HFFc6 (cell line): ENCODE data around the gene RNF14. TPM values are rescaled to one million over a fixed set of nuclear protein-coding genes. Genes with fewer than 3 reads are reported as not detected.

Experiments used
- DNase-seq: peaks from one replicate; pipeline ENCODE4 v3.0.0-alpha.2; 2018
- H3K27ac Mint-ChIP-seq: 2 replicates; pipeline ENCODE4 v1.8.0; 2020; ENCODE audit warnings: mild to moderate bottlenecking, mixed read lengths
- H3K27me3 Mint-ChIP-seq: 2 replicates; pipeline ENCODE4 v1.8.0; 2021; ENCODE audit warnings: mild to moderate bottlenecking, moderate library complexity, mixed read lengths; ENCODE audit not compliant: insufficient read depth
- H3K36me3 Mint-ChIP-seq: 2 replicates; pipeline ENCODE4 v1.8.0; 2021; ENCODE audit warnings: low read depth, mixed read lengths
- H3K4me1 Mint-ChIP-seq: 2 replicates; pipeline ENCODE4 v1.8.0; 2020; ENCODE audit warnings: low read depth, mixed read lengths
- H3K4me3 Mint-ChIP-seq: 2 replicates; pipeline ENCODE4 v1.8.0; 2020; ENCODE audit warnings: mild to moderate bottlenecking, moderate library complexity, mixed read lengths
- H3K9me3 Mint-ChIP-seq: 2 replicates; pipeline ENCODE4 v1.8.0; 2020; ENCODE audit warnings: mild to moderate bottlenecking, mixed read lengths
- total RNA-seq, 6 experiments: library from RNA; stranded (reverse); fragmentation: NEBNext Ultra II Directional; extraction: Animal tissue kit (Norgen Biotek cat#: 25700); gene quantifications; 2 replicates in 1 of 6; 3 replicates in 5 of 6; pipeline ENCODE4 v1.2.3, GENCODE V29; 2021
- TF ChIP-seq, protein P1 (sequence below): fragments of 200-600 bp; sonication (generic); IDR thresholded peaks from 2 replicates; pipeline ENCODE4 v1.5.0; 2021; ENCODE audit warnings: antibody characterized with exemption, mild to moderate bottlenecking

RNF14 gene
- total RNA-seq, 6 experiments from 2014 or later: 56.0 to 65.5 (median 63.0) TPM

DNA sequence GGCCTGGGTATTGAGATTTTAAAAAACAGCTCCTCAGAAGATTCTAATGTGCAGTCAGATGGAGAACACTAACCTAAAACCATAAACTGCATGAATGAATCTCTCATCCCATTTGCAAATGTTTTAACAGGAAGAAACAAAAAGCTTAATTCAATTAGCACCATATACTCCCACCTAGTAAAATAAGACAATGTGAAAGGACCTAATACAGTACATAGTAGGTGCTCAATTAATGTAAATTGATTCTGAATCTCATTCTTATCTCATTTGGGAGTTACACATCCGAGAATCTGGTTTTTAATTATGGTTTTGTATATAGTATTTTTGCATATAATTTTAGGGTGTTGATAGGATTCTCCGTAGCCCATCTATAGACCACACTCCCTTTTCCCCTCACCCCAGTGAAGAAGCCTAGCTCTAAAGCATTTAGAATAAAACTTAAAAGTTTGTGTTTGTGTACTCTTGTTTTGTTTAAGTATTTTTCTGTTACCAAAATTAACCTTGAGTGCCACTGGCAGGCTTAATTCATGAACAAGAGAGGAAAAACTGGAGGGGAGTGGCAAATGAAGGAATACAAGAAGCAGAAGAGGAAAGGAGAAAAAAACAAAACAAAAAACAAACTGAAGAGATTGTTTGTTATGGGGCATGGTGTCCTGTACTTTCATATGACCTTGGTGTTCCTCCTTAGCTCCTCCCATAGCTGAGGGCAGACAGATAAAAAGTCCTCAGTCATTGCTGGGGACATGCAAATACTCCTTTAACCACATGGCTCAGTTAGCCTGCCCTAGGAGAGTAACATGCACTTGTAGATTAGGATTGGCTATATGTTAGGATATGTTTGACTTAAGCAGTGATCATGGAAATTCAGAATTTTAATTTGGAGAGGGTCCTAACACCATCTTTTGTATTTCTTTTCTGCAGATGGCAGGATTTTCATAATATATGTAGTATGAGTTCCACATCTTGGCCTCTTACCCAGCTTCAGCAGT lies 1.2 kb downstream of the RNF14 start:
- H3K27ac Mint-ChIP-seq: peak overlapping the region; percentile 98
- DNase-seq: no peak
- peaks cover 38% of the 10 kb centered on the region for H3K4me1 Mint-ChIP-seq
- peaks cover 2% of the 10 kb centered on the region for H3K27me3 Mint-ChIP-seq
- H3K4me3 Mint-ChIP-seq: peak overlapping the region; percentile 90
- TF ChIP-seq, protein P1, sequence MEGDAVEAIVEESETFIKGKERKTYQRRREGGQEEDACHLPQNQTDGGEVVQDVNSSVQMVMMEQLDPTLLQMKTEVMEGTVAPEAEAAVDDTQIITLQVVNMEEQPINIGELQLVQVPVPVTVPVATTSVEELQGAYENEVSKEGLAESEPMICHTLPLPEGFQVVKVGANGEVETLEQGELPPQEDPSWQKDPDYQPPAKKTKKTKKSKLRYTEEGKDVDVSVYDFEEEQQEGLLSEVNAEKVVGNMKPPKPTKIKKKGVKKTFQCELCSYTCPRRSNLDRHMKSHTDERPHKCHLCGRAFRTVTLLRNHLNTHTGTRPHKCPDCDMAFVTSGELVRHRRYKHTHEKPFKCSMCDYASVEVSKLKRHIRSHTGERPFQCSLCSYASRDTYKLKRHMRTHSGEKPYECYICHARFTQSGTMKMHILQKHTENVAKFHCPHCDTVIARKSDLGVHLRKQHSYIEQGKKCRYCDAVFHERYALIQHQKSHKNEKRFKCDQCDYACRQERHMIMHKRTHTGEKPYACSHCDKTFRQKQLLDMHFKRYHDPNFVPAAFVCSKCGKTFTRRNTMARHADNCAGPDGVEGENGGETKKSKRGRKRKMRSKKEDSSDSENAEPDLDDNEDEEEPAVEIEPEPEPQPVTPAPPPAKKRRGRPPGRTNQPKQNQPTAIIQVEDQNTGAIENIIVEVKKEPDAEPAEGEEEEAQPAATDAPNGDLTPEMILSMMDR: no peak
- peaks cover 17% of the 10 kb centered on the region for H3K36me3 Mint-ChIP-seq
- no peaks in the 10 kb centered on the region for H3K9me3 Mint-ChIP-seq

DNA sequence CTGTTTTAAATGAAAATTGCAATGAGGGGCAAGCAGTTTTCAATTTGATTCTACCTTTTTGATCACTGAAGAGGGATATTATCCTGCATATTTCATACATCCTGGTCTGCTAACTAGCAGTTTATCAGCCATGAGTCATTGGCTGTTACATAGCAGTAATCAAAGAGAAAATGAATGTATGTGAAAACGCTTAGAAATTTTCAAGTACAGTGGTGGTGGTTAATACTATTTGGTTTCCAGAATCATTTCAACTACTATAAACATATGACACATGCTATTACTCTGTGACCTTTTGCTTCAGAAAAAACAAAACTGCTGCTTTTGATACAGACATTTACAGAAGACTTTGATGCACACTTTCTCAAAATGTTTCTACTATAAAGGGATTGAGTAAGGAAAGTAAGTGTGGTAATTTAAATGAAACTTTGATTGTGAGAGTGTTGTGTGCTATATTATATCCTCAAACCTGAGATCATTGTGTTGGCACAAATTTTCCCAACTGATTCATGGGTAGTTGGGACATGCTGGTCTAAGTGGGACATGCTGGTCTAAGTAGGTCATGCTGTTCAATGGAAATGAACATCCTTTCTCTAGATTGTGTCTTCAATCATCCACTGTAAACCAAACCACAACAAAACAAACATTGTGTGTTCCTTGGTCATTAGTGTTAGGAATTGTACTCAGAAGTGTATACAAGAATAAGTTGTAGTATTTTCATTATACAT lies 5.1 kb downstream of the RNF14 start:
- H3K4me1 Mint-ChIP-seq: peaks cover 35% of the 10 kb centered on the region
- peaks cover 2% of the 10 kb centered on the region for H3K27me3 Mint-ChIP-seq
- peak overlapping the region; percentile 86 for H3K27ac Mint-ChIP-seq
- TF ChIP-seq, protein P1: no peak
- H3K9me3 Mint-ChIP-seq: no peaks in the 10 kb centered on the region
- peak; percentile 64 for DNase-seq
- H3K36me3 Mint-ChIP-seq: peaks cover 23% of the 10 kb centered on the region
- H3K4me3 Mint-ChIP-seq: peak overlapping the region; percentile 59

DNA sequence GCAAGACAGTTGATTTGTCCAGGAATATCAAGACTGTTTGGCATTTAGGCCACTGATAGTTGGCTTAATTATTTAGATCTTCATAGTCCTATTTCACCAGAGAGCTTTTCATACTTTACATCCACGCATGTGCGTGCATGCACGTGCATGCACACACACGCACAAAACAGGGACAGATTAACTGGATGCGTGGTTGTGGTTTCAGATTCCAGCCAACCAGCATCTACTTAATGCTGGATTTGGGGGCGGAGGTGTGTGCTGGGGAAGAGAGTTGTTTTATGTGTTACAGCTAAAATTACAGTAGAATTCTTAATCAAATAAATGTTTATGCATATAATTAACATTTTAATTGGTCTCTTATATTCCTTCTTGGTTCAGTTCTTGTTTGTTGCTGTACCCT lies 7.3 kb downstream of the RNF14 start:
- Mint-ChIP-seq H3K4me1 (peaks cover 21% of the 10 kb centered on the region), H3K4me3 (no peak overlapping the region), H3K9me3 (no peaks in the 10 kb centered on the region), H3K27me3 (no peaks in the 10 kb centered on the region), H3K27ac (no peak overlapping the region), H3K36me3 (peaks cover 29% of the 10 kb centered on the region)
- TF ChIP-seq, protein P1: no peak
- no peak for DNase-seq

DNA sequence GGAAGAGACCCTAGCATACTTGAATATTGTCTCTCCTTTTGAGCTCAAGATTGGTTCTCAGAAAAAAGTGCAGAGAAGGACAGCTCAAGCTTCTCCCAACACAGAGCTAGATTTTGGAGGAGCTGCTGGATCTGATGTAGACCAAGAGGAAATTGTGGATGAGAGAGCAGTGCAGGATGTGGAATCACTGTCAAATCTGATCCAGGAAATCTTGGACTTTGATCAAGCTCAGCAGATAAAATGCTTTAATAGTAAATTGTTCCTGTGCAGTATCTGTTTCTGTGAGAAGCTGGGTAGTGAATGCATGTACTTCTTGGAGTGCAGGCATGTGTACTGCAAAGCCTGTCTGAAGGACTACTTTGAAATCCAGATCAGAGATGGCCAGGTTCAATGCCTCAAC lies 9.5 kb downstream of the RNF14 start:
- Mint-ChIP-seq H3K9me3 (no peaks in the 10 kb centered on the region), H3K36me3 (peaks cover 34% of the 10 kb centered on the region), H3K27ac (no peak overlapping the region), H3K4me3 (no peak overlapping the region), H3K27me3 (no peaks in the 10 kb centered on the region), H3K4me1 (peaks cover 18% of the 10 kb centered on the region)
- no peak for DNase-seq
- TF ChIP-seq, protein P1: no peak

DNA sequence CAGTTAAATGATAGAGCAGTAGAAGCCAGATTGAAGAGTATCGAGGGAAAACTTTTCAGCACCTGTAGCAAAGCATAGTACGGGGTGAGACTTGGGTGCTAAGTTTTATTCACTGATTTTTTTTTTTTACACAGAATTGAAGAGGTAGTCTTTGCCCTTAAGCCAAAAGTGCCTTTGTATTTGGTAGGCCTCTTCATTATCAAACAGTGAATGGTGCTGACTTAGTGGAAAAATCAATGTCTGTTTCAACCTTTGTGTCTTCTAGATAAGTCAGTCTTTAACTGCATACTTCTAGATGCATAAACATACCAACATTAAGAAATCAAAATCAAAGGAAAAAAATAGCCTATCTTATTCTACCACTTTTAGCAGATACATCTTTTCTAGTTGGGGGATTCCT lies 13.7 kb downstream of the RNF14 start:
- H3K4me1 Mint-ChIP-seq: no peaks in the 10 kb centered on the region
- H3K36me3 Mint-ChIP-seq: peaks cover 30% of the 10 kb centered on the region
- no peak overlapping the region for H3K27ac Mint-ChIP-seq
- TF ChIP-seq, protein P1: no peak
- H3K27me3 Mint-ChIP-seq: no peaks in the 10 kb centered on the region; the same call in 1 of the 2 replicates
- no peaks in the 10 kb centered on the region for H3K9me3 Mint-ChIP-seq
- H3K4me3 Mint-ChIP-seq: no peak overlapping the region
- DNase-seq: no peak
